ENCODE results near the gene DYSF. TPM values are rescaled to one million over a fixed set of nuclear protein-coding genes. Genes with fewer than 3 reads are reported as not detected.

The DYSF gene
- total and polyA plus RNA-seq, 7 donors, result 38.3 to 208 (median 109) TPM

DNA sequence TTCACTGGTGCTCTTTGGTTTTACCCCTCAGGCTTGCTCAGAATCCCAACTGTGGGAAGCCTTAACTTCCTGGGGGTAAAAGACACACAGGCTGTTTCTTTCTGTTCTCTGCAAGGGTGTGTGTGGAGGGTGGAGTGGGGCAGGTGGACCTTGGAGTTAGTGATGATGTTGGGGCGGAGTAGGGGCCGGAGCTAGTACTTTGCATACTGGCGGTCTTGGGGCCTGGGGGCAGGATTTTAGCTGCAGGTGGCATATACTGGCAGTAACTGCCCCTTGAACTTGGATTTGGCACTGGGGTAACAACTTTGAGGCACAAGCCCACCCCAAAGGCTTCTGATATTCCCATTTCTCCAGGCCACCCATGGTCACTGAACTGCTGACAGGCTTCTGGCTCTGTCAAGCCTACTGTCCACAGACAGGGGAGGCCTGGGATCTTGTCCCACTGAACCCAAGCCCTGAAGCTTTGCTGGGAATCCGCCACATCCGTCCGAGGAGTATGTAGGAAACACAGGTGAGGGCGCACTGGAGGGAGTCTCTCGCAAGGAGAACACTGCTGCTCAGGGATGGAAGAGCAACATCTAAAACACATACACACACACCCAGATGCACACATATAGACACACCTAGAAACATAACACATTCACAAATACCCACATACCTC is 258.9 kb downstream of the DYSF start:
- no peak for DNase-seq
- Histone ChIP-seq H3K27ac (no peak overlapping the region), H3K4me3 (no peak overlapping the region), H3K27me3 (ENCODE audit: insufficient read depth in 3 of 3, low read length in 2 of 3) (no peaks in the 10 kb centered on the region), H3K9me3 (no peaks in the 10 kb centered on the region), H3K36me3 (ENCODE audit: insufficient read depth in 1 of 2, low read depth in 1 of 2) (no peaks in the 10 kb centered on the region), H3K4me1 (peaks cover 43% of the 10 kb centered on the region)
- TF ChIP-seq, protein P1, sequence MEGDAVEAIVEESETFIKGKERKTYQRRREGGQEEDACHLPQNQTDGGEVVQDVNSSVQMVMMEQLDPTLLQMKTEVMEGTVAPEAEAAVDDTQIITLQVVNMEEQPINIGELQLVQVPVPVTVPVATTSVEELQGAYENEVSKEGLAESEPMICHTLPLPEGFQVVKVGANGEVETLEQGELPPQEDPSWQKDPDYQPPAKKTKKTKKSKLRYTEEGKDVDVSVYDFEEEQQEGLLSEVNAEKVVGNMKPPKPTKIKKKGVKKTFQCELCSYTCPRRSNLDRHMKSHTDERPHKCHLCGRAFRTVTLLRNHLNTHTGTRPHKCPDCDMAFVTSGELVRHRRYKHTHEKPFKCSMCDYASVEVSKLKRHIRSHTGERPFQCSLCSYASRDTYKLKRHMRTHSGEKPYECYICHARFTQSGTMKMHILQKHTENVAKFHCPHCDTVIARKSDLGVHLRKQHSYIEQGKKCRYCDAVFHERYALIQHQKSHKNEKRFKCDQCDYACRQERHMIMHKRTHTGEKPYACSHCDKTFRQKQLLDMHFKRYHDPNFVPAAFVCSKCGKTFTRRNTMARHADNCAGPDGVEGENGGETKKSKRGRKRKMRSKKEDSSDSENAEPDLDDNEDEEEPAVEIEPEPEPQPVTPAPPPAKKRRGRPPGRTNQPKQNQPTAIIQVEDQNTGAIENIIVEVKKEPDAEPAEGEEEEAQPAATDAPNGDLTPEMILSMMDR (IDR thresholded peaks at IDR 0.05), result no peak
- no peak for ATAC-seq
- intact Hi-C loops (cut with DNase I), result no loop called here
- 96 to 98% (median 97%) methylated on average over 8 of the region's 8 CpGs for WGBS, 3 donors

DNA sequence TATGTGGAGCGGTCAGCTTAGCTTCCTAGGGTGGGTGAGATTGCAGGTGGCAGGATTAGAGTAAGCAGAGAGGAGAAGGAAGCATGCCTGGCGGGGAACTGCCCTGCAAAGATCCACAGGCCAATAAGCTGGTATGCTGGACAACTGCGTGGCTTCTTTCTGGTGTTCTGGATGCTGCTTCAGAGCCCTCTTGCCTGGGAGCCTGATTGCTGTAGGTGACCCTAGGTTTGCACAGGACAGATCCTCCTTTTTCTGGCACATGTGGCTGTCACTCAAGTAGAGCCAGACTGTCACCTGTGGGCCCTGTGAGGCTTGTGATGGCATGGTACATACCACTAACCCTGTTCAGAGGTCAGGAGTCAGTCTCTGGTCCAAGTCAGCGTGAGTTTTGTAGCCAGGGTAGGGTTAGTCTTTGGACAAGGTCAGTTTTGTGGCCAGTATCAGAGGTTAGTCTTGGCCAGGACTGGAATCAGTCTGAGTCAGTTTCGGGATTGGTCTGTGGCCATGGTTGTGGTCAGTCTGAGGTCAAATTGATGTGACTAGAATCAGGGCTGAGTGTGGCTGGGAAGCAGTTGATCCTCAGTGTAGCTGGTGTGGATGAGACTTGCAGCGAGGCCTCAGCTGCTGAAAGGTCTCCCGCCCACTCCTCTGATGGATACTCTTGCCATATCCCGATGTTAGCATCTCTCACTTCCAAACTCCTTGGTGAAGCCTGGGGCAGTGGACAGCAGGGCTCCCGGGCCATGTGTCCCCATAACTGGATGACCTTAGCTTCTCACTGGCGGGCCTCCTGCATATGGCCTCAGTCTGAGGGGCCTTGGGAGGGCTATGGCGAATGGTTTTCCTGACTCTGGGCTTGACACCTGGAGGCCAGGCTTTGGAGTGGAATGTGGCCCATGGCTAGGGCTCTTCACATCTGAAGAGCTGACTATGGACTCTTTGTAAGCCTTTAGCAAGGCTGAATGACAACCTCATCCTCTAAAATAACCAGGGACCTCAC is 260.5 kb downstream of the DYSF start:
- 70 to 77% (median 76%) methylated on average over 11 of the region's 11 CpGs for WGBS, 3 donors
- H3K4me1 ChIP-seq, result peaks cover 59% of the 10 kb centered on the region
- H3K36me3 ChIP-seq (ENCODE audit: insufficient read depth in 1 of 2, low read depth in 1 of 2), result no peaks in the 10 kb centered on the region
- TF ChIP-seq, protein P1 (IDR thresholded peaks at IDR 0.05), result no peak
- DNase-seq, result peak in 1 of 2 donors; percentile 44
- ATAC-seq, result peak; percentile 39 to 74 (median 63)
- H3K27me3 ChIP-seq (ENCODE audit: insufficient read depth in 3 of 3, low read length in 2 of 3), result no peaks in the 10 kb centered on the region
- intact Hi-C loops (cut with DNase I), result no loop called here
- peak overlapping the region; percentile 70 for H3K27ac ChIP-seq
- no peaks in the 10 kb centered on the region for H3K9me3 ChIP-seq
- H3K4me3 ChIP-seq, result no peak overlapping the region

DNA sequence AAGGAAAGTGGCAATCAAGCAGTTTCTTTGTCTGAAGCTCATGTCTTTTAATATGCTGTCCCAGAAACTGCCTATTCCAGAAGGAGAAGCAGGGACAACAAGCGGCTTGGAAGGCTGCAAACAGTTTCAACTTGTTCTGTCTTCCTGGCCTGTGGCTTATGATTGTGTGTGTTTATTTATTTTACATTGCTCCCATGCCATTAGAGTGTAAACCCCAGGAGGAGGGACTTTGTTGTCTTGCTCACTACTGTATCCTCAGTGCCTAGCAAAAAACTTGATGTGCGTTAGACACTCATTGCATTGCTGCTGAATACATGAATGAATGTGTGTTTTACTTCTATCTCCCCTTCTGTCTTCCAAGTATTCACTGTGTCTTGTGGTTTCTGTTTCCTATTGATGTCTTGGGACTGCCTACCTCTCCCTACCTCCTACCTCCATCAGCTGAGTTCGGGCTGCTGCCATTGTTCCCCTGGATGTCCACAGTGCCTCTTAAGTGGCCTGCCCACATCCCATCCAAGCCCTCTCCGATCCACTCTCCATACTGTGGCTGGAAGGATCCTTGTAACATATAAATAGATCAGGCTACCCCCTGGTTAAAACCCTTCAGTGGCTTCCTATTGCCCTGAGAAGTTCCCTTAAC is 261.4 kb downstream of the DYSF start:
- Histone ChIP-seq H3K4me3 (no peak overlapping the region), H3K4me1 (peaks cover 59% of the 10 kb centered on the region), H3K9me3 (no peaks in the 10 kb centered on the region), H3K27ac (peak overlapping the region; percentile 70), H3K36me3 (ENCODE audit: insufficient read depth in 1 of 2, low read depth in 1 of 2) (no peaks in the 10 kb centered on the region), H3K27me3 (ENCODE audit: insufficient read depth in 3 of 3, low read length in 2 of 3) (no peaks in the 10 kb centered on the region)
- WGBS, 3 donors, result 96 to 97% (median 97%) methylated on average over 4 of the region's 4 CpGs
- DNase-seq (no peak), ATAC-seq (no peak)
- intact Hi-C loops (cut with DNase I), result no loop called here
- TF ChIP-seq, protein P1 (IDR thresholded peaks at IDR 0.05), result no peak

DNA sequence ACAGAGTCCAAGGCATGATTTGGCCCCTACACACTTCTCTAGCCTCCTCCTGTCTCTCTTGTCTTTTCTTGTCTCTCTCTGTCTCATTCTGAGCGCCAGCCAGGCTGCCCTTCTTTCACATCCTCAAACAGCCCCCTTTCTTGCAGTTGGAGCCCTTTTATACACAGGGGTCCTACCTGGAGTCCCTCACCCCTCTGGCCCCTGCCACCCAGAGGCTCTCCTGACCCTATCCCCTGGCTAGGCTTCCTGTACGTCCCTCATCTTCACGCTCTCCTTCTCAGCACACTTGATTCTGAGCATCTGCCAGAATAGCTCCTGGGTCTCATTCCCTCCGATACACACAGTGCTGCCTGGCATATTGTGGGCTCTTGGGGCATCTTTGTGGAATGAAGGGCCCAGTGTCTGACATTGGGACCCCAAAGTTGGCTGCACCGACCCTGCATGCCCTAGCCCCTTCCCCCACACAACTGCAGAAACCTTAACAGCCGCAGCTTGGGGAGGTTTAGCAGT is 261.9 kb downstream of the DYSF start:
- Histone ChIP-seq H3K27me3 (ENCODE audit: insufficient read depth in 3 of 3, low read length in 2 of 3) (no peaks in the 10 kb centered on the region), H3K4me3 (no peak overlapping the region), H3K9me3 (no peaks in the 10 kb centered on the region), H3K36me3 (ENCODE audit: insufficient read depth in 1 of 2, low read depth in 1 of 2) (no peaks in the 10 kb centered on the region), H3K27ac (no peak overlapping the region), H3K4me1 (peaks cover 59% of the 10 kb centered on the region)
- no peak for ATAC-seq
- TF ChIP-seq, protein P1 (IDR thresholded peaks at IDR 0.05), result no peak
- DNase-seq, result no peak
- intact Hi-C loops (cut with DNase I), result no loop called here
- WGBS, 3 donors, result 91 to 92% (median 91%) methylated on average over 6 of the region's 6 CpGs

All from psoas muscle (tissue), 8 donors.